ENCODE data around the gene SPRR5.

DNA sequence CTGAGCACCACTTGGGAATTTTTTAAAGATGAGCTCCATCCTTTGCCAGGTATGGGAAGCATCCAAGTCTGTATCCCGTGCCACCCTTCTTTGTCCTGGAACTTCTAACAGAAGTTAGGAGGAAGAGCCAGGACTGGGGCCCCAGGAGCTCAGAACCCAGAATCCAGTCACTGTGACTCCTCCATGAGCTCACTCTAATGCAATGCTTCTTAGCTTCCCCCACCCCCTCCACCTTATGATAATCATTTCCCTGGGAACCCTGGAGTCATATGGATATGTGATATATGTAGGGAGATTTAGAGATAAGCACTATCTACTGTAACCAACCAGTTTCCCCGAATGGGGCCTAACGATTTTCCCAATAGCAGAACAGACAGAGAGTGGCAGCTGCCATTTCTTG, 758 bp upstream of the SPRR5 start:
- TF ChIP-seq, protein P1, sequence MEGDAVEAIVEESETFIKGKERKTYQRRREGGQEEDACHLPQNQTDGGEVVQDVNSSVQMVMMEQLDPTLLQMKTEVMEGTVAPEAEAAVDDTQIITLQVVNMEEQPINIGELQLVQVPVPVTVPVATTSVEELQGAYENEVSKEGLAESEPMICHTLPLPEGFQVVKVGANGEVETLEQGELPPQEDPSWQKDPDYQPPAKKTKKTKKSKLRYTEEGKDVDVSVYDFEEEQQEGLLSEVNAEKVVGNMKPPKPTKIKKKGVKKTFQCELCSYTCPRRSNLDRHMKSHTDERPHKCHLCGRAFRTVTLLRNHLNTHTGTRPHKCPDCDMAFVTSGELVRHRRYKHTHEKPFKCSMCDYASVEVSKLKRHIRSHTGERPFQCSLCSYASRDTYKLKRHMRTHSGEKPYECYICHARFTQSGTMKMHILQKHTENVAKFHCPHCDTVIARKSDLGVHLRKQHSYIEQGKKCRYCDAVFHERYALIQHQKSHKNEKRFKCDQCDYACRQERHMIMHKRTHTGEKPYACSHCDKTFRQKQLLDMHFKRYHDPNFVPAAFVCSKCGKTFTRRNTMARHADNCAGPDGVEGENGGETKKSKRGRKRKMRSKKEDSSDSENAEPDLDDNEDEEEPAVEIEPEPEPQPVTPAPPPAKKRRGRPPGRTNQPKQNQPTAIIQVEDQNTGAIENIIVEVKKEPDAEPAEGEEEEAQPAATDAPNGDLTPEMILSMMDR (IDR thresholded peaks at IDR 0.05; ENCODE audit: insufficient read depth, low read depth, low read length), result no peak
- TF ChIP-seq EZH2 (IDR thresholded peaks at IDR 0.05; ENCODE audit: insufficient read depth, low read length), result no peak
